ENCODE data around the gene GLG1. TPM values are rescaled to one million over a fixed set of nuclear protein-coding genes. Genes with fewer than 3 reads are reported as not detected.

GLG1 gene
- total RNA-seq, 4 donors from 2014 or later = 77.0 to 154 (median 127) TPM

DNA sequence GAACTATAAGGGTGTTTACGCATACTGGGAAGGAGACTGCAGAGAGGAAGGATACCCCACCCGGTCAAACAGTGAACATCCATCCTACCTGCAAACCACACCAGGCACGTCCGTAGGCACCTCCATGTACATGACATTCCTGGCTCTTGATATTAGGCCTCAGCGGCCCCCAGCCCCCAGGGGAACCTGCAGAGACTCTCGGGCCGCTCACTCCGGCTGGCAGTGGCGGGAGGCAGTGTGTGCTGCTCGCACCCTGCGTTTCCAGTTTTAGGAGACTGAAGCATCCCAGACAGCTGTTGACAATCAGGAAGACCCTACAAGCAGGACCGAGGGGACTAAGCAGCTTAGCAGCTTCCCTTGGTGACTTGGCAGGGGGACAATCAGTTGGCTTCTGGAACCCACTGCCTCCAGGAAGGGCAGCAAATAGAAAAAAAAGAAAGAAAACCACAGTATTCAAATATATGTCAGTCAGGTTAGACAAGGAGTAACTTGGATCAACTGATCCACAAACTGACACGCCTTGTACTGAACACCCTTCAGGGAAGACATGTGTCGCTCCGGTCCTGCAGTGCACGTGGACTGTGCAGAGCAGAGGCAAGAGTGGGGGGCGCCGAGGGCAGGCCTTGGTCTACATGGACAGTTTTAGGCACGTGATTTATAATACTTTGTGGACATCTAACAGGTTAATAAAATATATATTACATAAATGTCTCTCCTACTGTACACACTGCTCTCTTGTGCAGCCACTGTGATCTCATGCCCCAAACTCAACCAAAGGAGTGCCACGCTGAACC is 155.8 kb downstream of the GLG1 start:
- in situ Hi-C loops (cut with MboI; ENCODE audit: low pct_ligation_motif_present in 1 of 4, low pct_unique_long_range_greater_than_20kb in 1 of 4, low sequenced_read_pairs in 3 of 4) = loop anchor here in 2 of 4 donors (25.0 kb wide), 1 partner anchor 161 kb away; the partner anchor contains the start of gene GLG1 (in 2 of the 2)
- Histone ChIP-seq H3K36me3 (peaks cover 0 to 21% (median 8%) of the 10 kb centered on the region in 4 donors), H3K4me1 (peaks cover 6 to 32% (median 16%) of the 10 kb centered on the region in 4 donors), H3K9me3 (no peaks in the 10 kb centered on the region), H3K4me3 (no peak overlapping the region), H3K27me3 (no peaks in the 10 kb centered on the region), H3K27ac (peak overlapping the region in 2 of 4 donors; percentile 84 to 85)
- 94 to 100% methylated on average over 1 to 20 of the region's 20 CpGs for WGBS, 2 donors (ENCODE audit: low coverage in 1 of 2)
- no peak for TF ChIP-seq POLR2AphosphoS5 (IDR thresholded peaks at IDR 0.05)
- no peak for TF ChIP-seq POLR2A (IDR thresholded peaks at IDR 0.05)
- TF ChIP-seq, protein P1, sequence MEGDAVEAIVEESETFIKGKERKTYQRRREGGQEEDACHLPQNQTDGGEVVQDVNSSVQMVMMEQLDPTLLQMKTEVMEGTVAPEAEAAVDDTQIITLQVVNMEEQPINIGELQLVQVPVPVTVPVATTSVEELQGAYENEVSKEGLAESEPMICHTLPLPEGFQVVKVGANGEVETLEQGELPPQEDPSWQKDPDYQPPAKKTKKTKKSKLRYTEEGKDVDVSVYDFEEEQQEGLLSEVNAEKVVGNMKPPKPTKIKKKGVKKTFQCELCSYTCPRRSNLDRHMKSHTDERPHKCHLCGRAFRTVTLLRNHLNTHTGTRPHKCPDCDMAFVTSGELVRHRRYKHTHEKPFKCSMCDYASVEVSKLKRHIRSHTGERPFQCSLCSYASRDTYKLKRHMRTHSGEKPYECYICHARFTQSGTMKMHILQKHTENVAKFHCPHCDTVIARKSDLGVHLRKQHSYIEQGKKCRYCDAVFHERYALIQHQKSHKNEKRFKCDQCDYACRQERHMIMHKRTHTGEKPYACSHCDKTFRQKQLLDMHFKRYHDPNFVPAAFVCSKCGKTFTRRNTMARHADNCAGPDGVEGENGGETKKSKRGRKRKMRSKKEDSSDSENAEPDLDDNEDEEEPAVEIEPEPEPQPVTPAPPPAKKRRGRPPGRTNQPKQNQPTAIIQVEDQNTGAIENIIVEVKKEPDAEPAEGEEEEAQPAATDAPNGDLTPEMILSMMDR (IDR thresholded peaks at IDR 0.05) = no peak
- no peak for TF ChIP-seq EP300 (IDR thresholded peaks at IDR 0.05; ENCODE audit: low read depth)
- no peak for DNase-seq
- intact Hi-C loops (cut with DNase I; ENCODE audit: low total_unique reads) = no loop called here

DNA sequence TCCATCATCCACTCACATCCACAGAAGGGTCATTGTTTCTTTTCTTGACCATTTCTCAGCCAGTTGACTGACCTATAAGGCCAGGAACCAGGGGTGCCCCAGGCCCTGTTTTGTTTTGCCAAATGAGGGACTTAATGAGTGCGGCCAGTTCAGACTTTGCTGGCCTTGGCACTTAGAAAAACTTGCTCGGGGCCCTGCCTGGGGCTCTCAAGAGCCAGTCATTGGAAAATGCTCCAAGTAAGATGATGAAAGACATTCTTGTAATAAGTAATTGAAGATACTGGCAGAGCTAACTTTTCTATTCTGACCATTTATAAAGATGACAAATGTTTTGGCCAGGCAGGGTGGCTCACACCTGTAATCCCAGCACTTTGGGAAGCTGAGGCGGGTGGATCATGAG is 156.7 kb downstream of the GLG1 start:
- Histone ChIP-seq H3K9me3 (no peaks in the 10 kb centered on the region), H3K36me3 (peaks cover 0 to 13% (median 5%) of the 10 kb centered on the region in 4 donors), H3K27ac (peak overlapping the region; percentile 76 to 85 (median 81)), H3K4me3 (no peak overlapping the region), H3K27me3 (no peaks in the 10 kb centered on the region), H3K4me1 (peaks cover 6 to 32% (median 16%) of the 10 kb centered on the region in 4 donors)
- in situ Hi-C loops (cut with MboI; ENCODE audit: low pct_ligation_motif_present in 1 of 4, low pct_unique_long_range_greater_than_20kb in 1 of 4, low sequenced_read_pairs in 3 of 4) = loop anchor here in 2 of 4 donors (25.0 kb wide), 1 partner anchor 162 kb away; the partner anchor contains the start of gene GLG1 (in 2 of the 2)
- no peak for DNase-seq
- intact Hi-C loops (cut with DNase I; ENCODE audit: low total_unique reads) = no loop called here
- TF ChIP-seq, protein P1 (IDR thresholded peaks at IDR 0.05) = no peak
- TF ChIP-seq POLR2AphosphoS5 (IDR thresholded peaks at IDR 0.05) (no peak), EP300 (IDR thresholded peaks at IDR 0.05; ENCODE audit: low read depth) (no peak), POLR2A (IDR thresholded peaks at IDR 0.05) (no peak)
- 95 to 100% methylated on average over 1 to 3 of the region's 3 CpGs for WGBS, 2 donors (ENCODE audit: low coverage in 1 of 2)

DNA sequence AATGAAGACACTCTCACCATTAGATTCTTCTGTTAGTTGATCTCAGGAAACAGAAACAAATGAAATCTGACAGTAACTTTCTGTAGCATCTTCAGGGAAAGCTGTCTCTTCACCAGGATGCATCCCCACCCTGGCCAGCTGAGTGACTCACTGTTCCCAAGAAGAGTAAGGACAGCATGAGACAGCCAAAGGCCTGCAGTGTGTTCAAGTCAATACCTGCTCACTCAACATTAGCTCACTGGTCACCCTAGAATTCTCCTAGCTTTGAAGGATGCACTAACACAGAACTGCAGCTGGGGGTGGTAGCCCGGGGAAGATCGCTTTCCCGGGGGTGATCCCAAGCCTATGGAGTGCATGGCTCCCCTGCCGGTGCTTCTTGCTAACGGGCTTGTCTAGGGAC is 157.4 kb downstream of the GLG1 start:
- DNase-seq = peak; percentile 30
- in situ Hi-C loops (cut with MboI; ENCODE audit: low pct_ligation_motif_present in 1 of 4, low pct_unique_long_range_greater_than_20kb in 1 of 4, low sequenced_read_pairs in 3 of 4) (no loop called here), intact Hi-C loops (cut with DNase I; ENCODE audit: low total_unique reads) (no loop called here)
- H3K4me1 ChIP-seq = peaks cover 6 to 32% (median 16%) of the 10 kb centered on the region in 4 donors
- no peak overlapping the region for H3K4me3 ChIP-seq
- no peak for TF ChIP-seq EP300 (IDR thresholded peaks at IDR 0.05; ENCODE audit: low read depth)
- TF ChIP-seq POLR2AphosphoS5 (IDR thresholded peaks at IDR 0.05) = no peak
- H3K9me3 ChIP-seq = no peaks in the 10 kb centered on the region
- 96% methylated on average over 5 of the region's 5 CpGs; no CpG with 5 or more reads in 1 of the 2 donors for WGBS, 2 donors (ENCODE audit: low coverage in 1 of 2)
- peaks cover 0 to 13% (median 5%) of the 10 kb centered on the region in 4 donors for H3K36me3 ChIP-seq
- peak overlapping the region; percentile 76 to 85 (median 81) for H3K27ac ChIP-seq
- H3K27me3 ChIP-seq = no peaks in the 10 kb centered on the region

GRCh38 chr16:74448990-74449389 is 157.9 kb downstream of the GLG1 start:
- TF ChIP-seq POLR2A (IDR thresholded peaks at IDR 0.05) (peak; percentile 11), POLR2AphosphoS5 (IDR thresholded peaks at IDR 0.05) (peak in 2 of 3 donors; percentile 29 to 55), EP300 (IDR thresholded peaks at IDR 0.05; ENCODE audit: low read depth) (no peak)
- DNase-seq = peak; percentile 56
- Histone ChIP-seq H3K4me1 (peaks cover 6 to 32% (median 16%) of the 10 kb centered on the region in 4 donors), H3K27me3 (no peaks in the 10 kb centered on the region), H3K27ac (peak overlapping the region; percentile 76 to 85 (median 81)), H3K4me3 (no peak overlapping the region), H3K9me3 (no peaks in the 10 kb centered on the region), H3K36me3 (peaks cover 0 to 13% (median 5%) of the 10 kb centered on the region in 4 donors)
- intact Hi-C loops (cut with DNase I; ENCODE audit: low total_unique reads) (no loop called here), in situ Hi-C loops (cut with MboI; ENCODE audit: low pct_ligation_motif_present in 1 of 4, low pct_unique_long_range_greater_than_20kb in 1 of 4, low sequenced_read_pairs in 3 of 4) (no loop called here)
- 74 to 88% methylated on average over 6 to 8 of the region's 8 CpGs for WGBS, 2 donors (ENCODE audit: low coverage in 1 of 2)

- intact Hi-C loops (cut with DNase I; ENCODE audit: low total_unique reads) = no loop called here
- H3K27ac ChIP-seq = peak overlapping the region in 3 of 4 donors; percentile 76 to 85 (median 78)
- peaks cover 0 to 5% (median 3%) of the 10 kb centered on the region in 4 donors for H3K36me3 ChIP-seq
- no peak for DNase-seq
- no peaks in the 10 kb centered on the region for H3K9me3 ChIP-seq
- H3K4me1 ChIP-seq = peaks cover 6 to 32% (median 16%) of the 10 kb centered on the region in 4 donors
- 93 to 100% methylated on average over 5 of the region's 5 CpGs for WGBS, 2 donors (ENCODE audit: low coverage in 1 of 2)
- no peak overlapping the region for H3K4me3 ChIP-seq
- TF ChIP-seq POLR2A (IDR thresholded peaks at IDR 0.05) = no peak
- TF ChIP-seq EP300 (IDR thresholded peaks at IDR 0.05; ENCODE audit: low read depth) = no peak
- TF ChIP-seq, protein P1 (IDR thresholded peaks at IDR 0.05) = no peak
- TF ChIP-seq POLR2AphosphoS5 (IDR thresholded peaks at IDR 0.05) = no peak
- in situ Hi-C loops (cut with MboI; ENCODE audit: low pct_ligation_motif_present in 1 of 4, low pct_unique_long_range_greater_than_20kb in 1 of 4, low sequenced_read_pairs in 3 of 4) = no loop called here
- no peaks in the 10 kb centered on the region for H3K27me3 ChIP-seq
Observed at GRCh38 chr16:74447578-74447977, 159.3 kb downstream of the GLG1 start.

Measured in transverse colon (tissue), 4 donors.